Hematopoietic multipotent progenitor cell treated with erythropoietin and hydrocortisone succinate and interleukin-3 and kit ligand, for 4 days (in vitro differentiated cells): ENCODE data around the gene PRND.
"Not testable (repeated sequence)": the region's sequence is repeated elsewhere in the genome, so short reads cannot be mapped to it uniquely, and the experiment has no call there.

Experiments
- DNase-seq: peaks from one replicate; pipeline ENCODE4 v3.0.0-alpha.2; 2015

PRND gene, protein sequence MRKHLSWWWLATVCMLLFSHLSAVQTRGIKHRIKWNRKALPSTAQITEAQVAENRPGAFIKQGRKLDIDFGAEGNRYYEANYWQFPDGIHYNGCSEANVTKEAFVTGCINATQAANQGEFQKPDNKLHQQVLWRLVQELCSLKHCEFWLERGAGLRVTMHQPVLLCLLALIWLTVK

DNA sequence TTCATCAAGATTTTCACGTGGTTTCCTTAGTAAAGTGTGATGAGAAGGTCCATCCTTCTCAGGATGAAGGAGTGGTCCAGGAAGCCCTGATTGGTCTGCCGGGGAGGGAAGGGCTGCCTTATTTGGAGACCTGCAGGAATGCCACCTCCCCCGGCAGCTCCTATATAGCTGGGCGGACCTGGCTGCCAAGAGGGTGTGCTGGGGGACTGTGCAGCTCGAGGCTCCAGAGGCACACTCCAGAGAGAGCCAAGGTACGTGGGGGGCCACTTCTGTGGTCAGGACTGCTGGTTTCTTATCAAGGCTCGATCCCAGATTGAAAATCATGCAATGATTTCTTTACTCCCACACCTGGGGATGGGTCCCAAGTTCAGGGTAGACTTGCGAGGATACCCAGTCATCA is at the start of gene PRND:
Gene PRND, plus strand, starts transcription at position 191 of the 400 bp plus-strand sequence. CDS start 2,643 bp downstream, outside the sequence.
- no peak for DNase-seq

DNA sequence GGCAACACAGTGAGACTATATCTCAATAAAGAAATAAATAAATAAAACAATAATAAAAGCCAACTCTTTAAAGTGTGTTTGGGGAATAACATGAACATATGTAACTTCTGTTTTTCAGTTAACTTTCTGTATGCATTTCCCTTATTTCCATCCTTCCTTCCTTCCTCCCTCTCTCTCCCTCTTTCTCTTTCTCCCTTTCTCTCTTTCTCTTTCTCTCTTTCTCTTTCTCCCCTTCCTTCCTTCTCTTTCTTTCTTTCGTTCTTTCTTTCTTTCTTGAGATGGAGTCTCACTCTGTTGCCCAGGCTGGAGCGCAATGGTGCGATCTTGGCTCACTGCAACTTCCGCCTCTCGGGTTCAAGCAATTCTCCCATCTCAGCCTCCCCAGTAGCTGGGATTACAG is 48.8 kb upstream of the PRND start:
- DNase-seq, result no peak

DNA sequence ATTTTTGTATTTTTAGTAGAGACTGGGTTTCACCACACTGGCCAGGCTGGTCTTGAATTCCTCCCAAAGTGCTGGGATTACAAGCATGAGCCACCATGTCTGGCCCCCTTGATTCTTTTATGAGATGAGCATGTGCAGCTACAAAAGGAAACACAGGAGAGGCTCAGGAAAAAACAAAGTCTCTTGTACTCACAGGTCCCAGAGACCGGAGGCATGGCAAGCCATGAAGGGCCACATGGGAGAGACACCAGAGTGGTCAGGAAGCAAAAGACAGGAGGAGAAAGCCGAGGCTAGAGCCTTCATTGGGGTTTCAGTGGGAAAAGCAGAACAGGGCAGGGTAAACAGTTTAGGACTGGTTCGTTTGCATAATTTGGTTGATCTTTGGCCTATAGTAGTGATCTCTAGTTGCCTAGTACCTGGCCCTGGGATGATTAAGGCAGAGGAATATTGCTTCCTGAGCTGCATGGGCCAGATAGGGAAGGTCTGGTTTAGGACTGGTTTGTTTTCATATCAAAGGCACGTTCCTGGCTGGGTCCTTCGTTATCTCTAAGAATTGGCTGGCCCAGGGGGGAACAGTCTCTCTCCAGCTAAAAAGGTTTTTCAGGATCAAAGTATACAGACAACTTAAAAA is 48.2 kb upstream of the PRND start:
- DNase-seq, result peak; percentile 92

DNA sequence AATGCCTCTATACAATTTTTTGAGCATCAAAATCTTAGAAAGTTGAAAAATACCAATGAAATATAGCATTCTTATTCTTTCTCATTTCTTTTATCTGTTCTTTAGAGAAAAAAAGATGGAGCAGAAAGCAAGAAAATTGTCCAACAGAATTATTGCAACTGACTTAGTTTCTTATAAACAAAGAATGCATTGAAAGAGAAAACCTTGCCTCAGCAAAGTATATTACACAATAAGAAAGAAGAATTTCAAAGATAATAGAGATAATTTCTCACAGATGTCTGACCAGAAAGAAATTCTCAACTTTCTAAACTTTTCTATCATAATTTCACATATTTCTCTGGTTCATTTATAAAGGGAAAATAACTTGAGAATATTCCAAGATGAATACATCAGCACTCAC is 47.0 kb upstream of the PRND start:
- DNase-seq, result no peak

DNA sequence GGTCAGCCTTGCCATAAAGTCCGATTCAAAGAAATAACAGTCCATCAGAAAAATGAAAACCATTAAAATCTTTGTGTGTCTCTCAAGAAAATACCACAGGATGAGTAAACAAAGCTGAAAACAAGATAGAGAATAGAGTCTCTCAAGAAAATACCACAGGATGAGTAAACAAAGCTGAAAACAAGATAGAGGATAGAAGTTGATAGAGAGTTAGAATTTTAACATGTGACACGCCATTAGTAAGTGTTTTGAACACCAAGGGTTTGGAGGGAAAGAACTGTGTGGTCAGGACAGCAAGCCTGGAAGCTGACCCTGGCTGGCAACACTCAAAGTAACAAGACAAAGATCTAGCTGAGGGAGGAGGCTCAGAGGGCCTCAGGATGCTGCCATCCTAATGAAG is 43.9 kb upstream of the PRND start:
- DNase-seq, result no peak

DNA sequence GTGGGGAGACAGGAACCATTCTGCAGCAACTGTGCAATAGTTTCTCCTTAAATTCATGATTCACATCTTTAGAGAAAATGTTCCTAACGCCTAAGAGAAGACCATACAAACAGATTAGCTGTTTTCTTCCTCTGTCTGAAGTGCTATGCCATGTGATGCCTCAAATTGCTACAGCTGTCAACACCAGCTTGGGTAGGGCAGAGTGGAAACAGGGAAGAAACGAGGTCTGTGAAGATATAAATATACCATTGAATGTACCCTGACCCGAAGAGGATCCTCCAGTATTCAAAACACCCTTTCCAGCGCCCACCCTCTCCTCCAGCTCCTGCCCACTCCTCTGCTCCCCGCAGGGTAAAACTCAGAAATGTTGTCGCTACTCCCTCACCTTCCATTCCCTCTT is 40.3 kb upstream of the PRND start:
- no peak for DNase-seq

DNA sequence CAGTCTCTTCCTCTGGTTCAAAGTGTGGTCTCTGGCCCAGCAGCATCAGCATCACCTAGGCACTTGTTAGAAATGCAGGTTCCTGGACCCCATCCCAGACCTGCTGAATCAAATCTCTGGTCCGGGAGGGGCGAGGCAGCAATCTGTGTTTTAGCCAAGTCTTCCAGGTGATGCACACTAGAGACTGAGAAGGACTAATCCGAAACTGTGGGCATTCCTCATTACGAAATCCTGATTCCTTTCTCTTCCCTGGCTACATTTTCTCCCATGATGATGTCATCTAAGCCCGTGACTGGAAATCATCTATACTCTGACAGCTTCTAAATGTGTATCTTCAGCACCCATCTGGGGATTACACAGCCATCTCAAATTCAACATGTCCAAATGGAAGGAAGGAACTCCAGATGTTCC is 39.7 kb upstream of the PRND start:
- no peak for DNase-seq

DNA sequence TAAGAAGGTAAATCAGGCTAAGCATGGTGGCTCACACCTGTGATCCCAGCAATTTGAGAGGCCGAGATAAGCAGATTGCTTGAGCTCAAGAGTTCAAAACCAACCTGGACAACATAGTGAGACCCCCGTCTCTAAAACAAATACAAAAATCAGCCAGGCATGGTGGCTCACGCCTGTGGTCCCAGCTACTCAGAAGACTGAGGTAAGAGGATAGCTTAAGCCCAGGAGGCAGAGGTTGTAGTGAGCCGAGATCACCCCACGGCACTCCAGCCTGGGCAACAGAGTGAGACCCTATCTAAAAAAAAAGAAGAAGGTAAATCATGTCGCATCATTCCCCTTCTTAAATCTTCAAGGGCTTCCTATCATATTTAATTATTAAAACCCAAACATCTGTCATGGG is 39.0 kb upstream of the PRND start:
- DNase-seq, result no peak

DNA sequence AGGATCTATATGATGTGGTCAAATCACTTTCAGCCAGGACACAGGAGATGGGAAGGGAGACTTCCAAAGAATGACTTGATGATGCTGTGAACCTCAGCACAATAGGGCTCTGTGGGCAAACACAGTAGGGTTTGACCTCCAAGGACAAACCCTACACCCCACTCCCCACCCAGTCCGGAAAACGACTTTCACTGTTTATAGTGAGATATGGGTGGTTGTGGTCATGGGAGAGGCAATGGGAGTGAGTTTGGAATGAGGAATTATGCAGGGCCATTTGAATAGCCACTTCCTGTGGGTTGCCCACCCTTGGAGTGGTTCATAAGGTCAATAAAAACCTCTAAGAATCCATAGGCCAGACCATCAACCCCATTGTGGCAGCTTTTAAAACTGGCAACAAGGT is 38.4 kb upstream of the PRND start:
- no peak for DNase-seq

DNA sequence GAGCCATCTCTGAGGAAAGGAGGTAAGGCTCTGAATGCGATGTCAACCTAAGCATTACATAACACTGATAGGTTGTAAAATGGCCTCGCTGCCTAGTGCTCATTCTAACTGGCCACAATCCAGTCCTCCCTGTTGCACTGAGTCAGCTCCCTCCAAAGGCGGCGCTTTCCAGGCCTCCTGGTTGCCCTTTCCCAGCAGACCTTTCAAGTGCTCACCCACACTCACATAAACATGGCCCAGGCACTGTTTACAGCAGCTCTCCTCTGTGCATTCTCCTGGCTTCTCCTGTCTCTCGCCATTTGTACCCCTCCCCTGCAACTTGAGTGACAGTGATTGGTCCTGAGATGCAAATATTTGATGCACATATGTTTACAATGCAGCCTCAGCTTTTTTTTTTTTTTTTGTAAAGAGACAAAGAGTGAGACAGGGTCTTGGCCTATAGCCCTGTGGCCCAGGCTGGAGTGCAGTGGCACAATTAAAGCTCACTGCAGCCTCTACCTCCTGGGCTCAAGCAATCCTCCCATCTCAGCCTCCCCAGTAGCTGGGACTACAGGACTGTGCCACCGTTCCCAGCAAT is 36.8 kb upstream of the PRND start:
- no peak for DNase-seq

DNA sequence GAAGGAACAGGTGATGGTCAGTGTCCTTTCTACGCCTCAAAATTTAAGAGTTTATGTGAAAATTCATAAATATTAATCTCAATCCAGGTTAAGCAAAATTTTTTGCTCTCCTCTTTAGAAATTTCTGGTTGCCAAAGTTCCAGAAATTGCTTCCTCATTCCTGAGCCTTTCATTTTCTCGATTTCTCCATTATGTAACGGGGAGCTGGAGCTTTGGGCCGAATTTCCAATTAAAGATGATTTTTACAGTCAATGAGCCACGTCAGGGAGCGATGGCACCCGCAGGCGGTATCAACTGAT is 35.8 kb upstream of the PRND start:
- no peak for DNase-seq

DNA sequence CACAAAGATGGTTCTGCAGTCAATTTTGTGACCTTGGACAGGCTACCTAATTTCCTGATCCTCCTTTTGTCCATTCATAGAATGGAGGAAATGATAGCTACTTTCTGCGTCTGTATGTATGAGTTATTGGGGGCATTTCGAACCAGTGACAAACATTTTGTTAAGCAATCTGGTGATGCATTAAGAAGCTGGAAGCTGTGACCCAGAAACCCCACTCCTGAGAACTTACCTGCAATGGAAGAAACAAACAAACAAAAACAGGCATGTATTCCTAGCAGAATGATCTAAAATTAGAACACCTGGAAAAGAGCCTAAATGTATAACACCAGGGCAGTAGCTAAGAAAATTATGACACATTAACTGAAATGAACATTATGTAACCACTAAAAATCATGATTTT is 33.4 kb upstream of the PRND start:
- no peak for DNase-seq

DNA sequence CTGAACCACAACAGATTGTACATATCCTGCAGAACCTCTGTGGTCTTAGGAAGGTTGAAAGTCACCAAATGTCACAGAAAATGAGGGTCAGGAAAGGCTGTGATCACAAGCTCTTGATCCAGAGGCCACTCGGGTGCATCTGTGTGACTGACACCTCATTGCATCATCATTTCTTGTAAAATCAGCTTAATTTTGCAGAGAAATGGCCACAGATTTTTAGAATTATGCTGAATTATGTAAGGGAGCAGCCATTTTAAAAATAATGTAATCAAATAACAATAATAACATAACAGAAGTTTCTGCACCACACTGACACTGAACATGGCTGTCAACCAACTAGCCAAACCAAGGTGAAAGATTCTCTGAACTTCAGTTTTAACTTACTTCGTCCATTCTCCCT is 32.5 kb upstream of the PRND start:
- peak; percentile 28 for DNase-seq

DNA sequence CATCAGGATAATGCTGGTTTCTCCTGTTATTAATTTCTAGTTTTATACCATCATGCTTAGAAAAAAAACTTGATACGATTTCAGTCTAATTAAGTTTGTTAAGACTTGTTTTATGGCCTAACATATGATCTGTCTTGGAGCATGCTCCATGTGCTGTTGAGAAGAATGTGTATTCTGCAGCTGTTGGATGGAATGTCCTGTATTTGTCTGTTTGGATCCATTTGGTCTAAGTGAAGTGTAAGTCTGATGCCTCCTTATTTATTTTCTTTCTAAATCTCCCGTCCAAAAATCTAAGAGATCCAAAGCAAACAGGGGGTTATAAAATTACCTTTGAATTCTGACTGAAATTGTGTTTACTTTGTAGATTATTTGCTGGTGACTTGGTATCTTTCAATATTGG is 30.0 kb upstream of the PRND start:
- no peak for DNase-seq

DNA sequence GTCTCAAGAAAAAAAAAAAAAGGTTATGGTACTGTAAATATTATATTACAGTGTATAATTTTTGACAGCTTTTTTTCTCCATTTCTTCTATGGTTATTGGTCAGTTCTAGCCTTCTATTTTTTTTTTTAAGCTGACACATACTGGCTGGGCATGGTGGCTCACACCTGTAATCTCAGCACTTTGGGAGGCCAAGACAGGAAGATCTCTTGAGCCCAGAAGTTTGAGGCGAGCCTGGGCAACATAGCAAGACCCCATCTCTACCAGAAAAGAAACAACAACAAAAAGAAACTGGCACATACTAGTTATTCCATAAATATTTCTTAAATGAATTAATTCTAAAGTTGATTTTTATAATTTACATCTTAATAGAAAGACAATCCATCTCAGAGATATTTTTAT is 27.6 kb upstream of the PRND start:
- no peak for DNase-seq

DNA sequence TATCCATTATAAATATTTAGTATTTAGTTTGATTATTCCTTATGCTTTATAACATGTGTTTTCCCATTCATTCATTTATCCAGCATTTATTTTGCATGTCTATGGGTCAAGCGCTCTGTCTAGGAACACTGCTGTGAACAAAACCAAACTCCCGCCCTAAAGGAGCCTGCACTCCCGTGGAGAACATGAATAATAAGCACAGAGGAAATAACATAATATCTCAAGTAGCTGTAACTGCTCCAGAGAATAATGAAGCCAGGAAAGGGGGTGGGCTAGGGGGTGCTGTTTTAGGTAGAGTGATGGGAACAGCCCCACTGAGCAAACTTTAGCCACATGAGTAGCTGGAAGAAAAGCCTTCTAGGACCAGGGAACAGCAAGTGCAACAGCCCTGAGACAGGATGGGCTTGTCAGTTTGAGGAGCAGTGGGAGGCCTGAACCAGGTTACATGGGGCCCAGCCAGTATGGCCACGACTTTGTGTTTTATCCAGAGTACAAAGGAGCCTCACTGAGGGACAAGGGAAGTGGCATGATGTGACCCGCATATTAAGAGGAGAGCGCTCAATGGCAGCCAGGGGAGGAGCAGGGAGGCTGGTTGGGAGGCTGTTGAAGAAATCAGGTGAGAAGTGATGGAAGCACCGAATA is 24.4 kb upstream of the PRND start:
- no peak for DNase-seq

DNA sequence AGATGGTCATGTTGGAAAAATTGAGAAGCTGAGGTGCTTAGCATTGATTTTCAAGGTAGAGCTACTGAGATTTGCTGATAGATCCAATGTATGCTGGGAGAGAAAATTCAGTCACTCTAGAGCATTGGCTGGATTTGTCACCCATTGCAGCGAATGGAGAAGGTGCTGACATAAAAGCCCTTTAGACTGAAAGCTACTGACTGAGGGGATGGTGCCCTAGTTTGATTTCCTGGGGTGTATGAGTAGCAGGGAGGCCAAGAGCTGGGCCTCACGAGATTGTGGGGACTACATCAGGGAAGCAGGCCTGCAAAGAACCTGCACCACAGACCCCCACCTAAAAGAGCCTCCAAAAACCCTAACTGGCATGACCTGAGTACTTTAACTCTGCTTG is 23.9 kb upstream of the PRND start:
- DNase-seq, result no peak

DNA sequence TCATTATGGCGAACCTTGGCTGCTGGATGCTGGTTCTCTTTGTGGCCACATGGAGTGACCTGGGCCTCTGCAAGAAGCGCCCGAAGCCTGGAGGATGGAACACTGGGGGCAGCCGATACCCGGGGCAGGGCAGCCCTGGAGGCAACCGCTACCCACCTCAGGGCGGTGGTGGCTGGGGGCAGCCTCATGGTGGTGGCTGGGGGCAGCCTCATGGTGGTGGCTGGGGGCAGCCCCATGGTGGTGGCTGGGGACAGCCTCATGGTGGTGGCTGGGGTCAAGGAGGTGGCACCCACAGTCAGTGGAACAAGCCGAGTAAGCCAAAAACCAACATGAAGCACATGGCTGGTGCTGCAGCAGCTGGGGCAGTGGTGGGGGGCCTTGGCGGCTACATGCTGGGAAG is 22.5 kb upstream of the PRND start:
- no peak for DNase-seq

DNA sequence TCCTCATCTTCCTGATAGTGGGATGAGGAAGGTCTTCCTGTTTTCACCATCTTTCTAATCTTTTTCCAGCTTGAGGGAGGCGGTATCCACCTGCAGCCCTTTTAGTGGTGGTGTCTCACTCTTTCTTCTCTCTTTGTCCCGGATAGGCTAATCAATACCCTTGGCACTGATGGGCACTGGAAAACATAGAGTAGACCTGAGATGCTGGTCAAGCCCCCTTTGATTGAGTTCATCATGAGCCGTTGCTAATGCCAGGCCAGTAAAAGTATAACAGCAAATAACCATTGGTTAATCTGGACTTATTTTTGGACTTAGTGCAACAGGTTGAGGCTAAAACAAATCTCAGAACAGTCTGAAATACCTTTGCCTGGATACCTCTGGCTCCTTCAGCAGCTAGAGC is 21.8 kb upstream of the PRND start:
- DNase-seq, result no peak

DNA sequence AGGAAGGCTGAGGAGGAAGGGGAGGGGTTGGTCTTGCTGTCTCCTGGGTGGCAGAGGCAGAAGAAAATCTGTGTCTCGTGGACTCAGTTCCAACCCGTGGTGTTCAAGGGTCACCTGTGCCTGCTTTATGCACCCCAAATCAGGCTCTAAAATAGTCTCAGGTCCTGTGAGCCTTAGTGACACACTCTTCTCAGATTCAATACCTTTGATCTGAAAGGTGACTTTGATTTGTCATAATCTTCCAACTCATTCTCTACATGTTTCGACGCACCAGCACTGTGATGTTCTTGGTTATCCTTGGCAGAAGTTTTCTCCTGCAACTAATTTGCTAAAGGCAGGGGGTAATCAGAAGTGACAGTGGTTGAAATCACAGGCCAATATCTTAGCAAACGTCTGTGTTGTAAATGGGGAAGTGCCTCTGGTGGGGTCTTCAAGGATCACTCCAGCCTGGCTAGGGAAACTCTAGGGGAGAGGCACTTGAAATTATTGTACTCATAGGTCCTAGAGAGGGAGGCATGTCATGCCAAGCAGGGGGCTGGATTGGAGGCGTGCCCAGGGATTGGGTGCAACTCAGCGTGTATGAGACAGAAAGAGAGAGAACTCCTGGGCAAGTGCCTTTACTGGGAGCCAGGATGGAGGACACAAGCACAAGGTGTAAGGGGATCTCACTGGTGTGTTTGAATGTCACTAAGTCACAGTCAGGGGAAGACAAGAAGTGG is 19.0 kb upstream of the PRND start:
- peak; percentile 57 for DNase-seq

DNA sequence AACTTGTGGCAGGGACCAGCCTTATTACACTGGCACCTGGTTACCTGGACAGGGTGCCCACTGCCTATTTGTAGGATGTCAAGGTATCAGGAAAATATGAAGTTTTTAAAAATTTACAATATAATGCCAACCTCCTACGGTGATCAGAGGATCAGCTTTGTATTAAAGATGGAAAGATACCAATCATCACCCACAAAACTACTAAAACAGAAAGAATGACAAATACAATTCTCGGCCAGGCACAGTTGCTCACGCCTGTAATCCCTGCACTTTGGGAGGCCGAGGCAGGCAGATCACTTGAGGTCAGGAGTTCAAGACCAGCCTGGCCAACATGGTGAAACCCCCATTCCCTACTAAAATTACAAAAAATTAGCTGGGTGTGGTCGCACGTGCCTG is 18.4 kb upstream of the PRND start:
- no peak for DNase-seq

DNA sequence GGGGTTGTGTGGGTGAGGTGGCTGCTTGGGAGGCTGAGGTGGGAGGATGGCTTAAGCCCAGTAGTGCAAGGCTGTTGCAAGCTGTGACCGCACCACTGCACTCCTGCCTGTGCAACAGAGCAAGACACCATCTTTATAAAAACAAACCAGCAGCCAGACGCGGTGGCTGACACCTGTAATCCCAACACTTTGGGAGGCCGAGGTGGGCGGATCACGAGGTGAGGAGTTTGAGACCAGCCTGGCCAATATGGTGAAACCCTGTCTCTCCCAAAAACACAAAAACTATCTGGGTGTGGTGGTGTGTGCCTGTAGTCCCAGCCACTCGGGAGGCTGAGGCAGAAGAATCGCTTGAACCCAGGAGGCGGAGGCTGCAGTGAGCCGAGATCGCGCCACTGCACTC is 14.8 kb upstream of the PRND start:
- DNase-seq, result not testable (repeated sequence)

DNA sequence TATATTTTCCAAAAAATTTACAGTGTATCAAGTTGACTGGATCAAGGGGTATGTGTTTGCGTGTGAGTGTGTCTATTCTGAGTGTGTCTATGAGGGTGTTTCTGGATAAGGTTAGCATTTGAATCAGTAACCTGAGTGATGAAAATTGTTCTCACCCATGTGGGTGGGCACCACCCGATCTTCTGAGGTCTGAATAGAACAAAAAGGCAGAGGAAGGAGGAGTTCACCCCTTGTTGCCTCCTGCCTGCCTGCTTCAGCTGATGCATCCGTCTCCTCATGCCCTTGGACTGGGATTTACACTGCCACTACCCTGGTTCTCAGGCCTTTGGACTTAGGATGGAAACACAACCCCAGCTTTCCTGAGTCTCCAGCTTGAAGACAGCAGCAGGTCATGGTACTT is 13.7 kb upstream of the PRND start:
- DNase-seq, result no peak

DNA sequence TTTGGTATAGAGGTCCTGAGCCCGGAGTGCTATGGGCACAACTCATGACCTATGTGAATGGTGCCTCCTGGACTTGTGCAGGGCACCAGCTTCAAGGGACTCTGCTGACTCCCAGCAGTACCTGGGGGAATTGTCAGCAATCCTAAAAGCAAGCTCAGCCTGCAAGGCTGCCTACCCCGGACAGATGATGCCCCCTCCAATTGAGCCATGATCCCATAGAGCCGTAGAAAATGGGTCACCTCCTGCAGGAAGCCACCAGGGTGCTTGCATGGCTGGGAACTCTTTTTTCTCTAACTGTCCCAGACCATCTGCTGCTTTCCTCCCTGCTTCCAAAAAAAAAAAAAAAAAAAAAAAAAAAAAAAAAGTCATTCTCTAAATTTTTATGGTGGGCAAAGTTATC is 12.9 kb upstream of the PRND start:
- no peak for DNase-seq
